ENCODE measurements around the gene NUDT6. TPM values are rescaled to one million over a fixed set of nuclear protein-coding genes. Genes with fewer than 3 reads are reported as not detected.
A peak's percentile ranks its signal among the peaks of the same experiment; 100 is the strongest.

Gene NUDT6
- total RNA-seq, 1 experiment from 2014 or later: 4.0 TPM

- H4K91ac ChIP-seq (ENCODE audit: insufficient read length, low read depth, low read length): no peak overlapping the region
- H3K36me3 Mint-ChIP-seq (ENCODE audit: insufficient read depth in 1 of 3, low read depth in 3 of 3): peaks cover 63 to 72% (median 66%) of the 10 kb centered on the region in 3 experiments
- H2AK5ac ChIP-seq (ENCODE audit: insufficient read length, low read length): no peak overlapping the region
- H2BK12ac ChIP-seq (ENCODE audit: insufficient read length, low read depth, low read length): no peak overlapping the region
- no peaks in the 10 kb centered on the region for H3K9me3 ChIP-seq (ENCODE audit: control insufficient read depth, low read depth, low read length)
- H3K23ac ChIP-seq (ENCODE audit: insufficient read length, low read depth, low read length): no peak overlapping the region
- no peak overlapping the region for H3K18ac ChIP-seq (ENCODE audit: insufficient read length, low read depth, low read length)
- no peak overlapping the region for H3T11ph ChIP-seq (ENCODE audit: low read length)
- no peak overlapping the region for H3K4me2 ChIP-seq (ENCODE audit: insufficient read depth, insufficient read length, low read length)
- H3K4me1 Mint-ChIP-seq: peaks cover 25 to 38% of the 10 kb centered on the region in 2 experiments
- H3K79me1 ChIP-seq (ENCODE audit: insufficient read depth, low read depth, low read length, poor library complexity, severe bottlenecking): peaks cover 10% of the 10 kb centered on the region
- DNase-seq: no peak
- H3K4me1 ChIP-seq (ENCODE audit: insufficient read depth, low read length): no peaks in the 10 kb centered on the region
- no peak overlapping the region for H4K8ac ChIP-seq (replicated peaks; ENCODE audit: insufficient read length, low read depth, low read length)
- no peak overlapping the region for H3K56ac ChIP-seq (ENCODE audit: insufficient read length, low read depth, low read length)
- no peak for TF ChIP-seq CTCF (conservative IDR thresholded peaks at IDR 0.05)
- no peak overlapping the region for H2AFZ ChIP-seq (ENCODE audit: low read length)
- H2BK20ac ChIP-seq (ENCODE audit: low read depth, low read length, poor library complexity, severe bottlenecking): no peak overlapping the region
- no peak overlapping the region for H4K5ac ChIP-seq (ENCODE audit: insufficient read length, low read depth, low read length)
- no peak overlapping the region for H3K4me3 Mint-ChIP-seq
- no peak overlapping the region for H3K4ac ChIP-seq (ENCODE audit: low read depth, low read length)
- H3K9ac ChIP-seq (ENCODE audit: extremely low read depth, insufficient read length, low read length): no peak overlapping the region
- no peaks in the 10 kb centered on the region for H3K27me3 Mint-ChIP-seq (ENCODE audit: low read depth)
- H4K20me1 ChIP-seq (ENCODE audit: control insufficient read depth, insufficient read depth, insufficient read length): no peaks in the 10 kb centered on the region
- H2BK120ac ChIP-seq (ENCODE audit: low read depth, low read length, poor library complexity, severe bottlenecking): no peak overlapping the region
- whole genome bisulfite sequencing (ENCODE audit: extremely low coverage, insufficient read length, low lambda C conversion rate): no CpG with 5 or more reads among the region's 5 CpGs
- H2BK15ac ChIP-seq (ENCODE audit: low read depth, low read length): no peak overlapping the region
- H3K27ac ChIP-seq (ENCODE audit: insufficient read length, low read depth, low read length): no peak overlapping the region
- H2BK5ac ChIP-seq (ENCODE audit: insufficient read length, low read length): no peak overlapping the region
- H3K79me2 ChIP-seq (ENCODE audit: insufficient read depth, low read length): peaks cover 16% of the 10 kb centered on the region; the same call in 1 of the 2 replicates
- H3K27ac Mint-ChIP-seq: peak overlapping the region in 2 of 3 experiments; percentile 10 to 30; a peak in 4 of 7 replicates
- no peaks in the 10 kb centered on the region for H3K27me3 ChIP-seq (ENCODE audit: insufficient read depth, low read length)
- H3K9me3 Mint-ChIP-seq: peaks cover 20 to 26% of the 10 kb centered on the region in 2 experiments
- H3K23me2 ChIP-seq (ENCODE audit: insufficient read length, low read depth, low read length, poor library complexity, severe bottlenecking): no peaks in the 10 kb centered on the region
- no peak overlapping the region for H3K14ac ChIP-seq (ENCODE audit: insufficient read depth, low read length)
Measured at GRCh38 chr4:122875949-122876348, 46.4 kb downstream of the NUDT6 start.
